CD8-positive, alpha-beta memory T cell (primary cell): Measurements from ENCODE around the gene ELAVL2. TPM values are rescaled to one million over a fixed set of nuclear protein-coding genes. Genes with fewer than 3 reads are reported as not detected.

Source experiments
- CTCF ChIA-PET: fragments of 350-600 bp; sonication (Branson Sonifier 250); formaldehyde crosslinking; loops from one replicate; lab custom pipeline; 2021; ENCODE audit warnings: antibody characterized with exemption; lab: Charles Lee
- POLR2A ChIA-PET: fragments of 350-600 bp; sonication (Branson Sonifier 250); formaldehyde crosslinking; loops from one replicate; lab custom pipeline; 2021; ENCODE audit warnings: antibody characterized with exemption; lab: Charles Lee
- DNase-seq, 5 donors: peaks; one replicate each; pipeline versions ENCODE4 v3.0.0 to v3.0.0-alpha.2; 2020 to 2022; ENCODE audit warnings: mixed read lengths in 1 of 5
- H3K27ac ChIP-seq: one replicate; pipeline ENCODE4 v1.7.0; 2013; ENCODE audit warnings: low read depth, mild to moderate bottlenecking, low read length, moderate library complexity
- H3K27me3 ChIP-seq: 2 replicates; pipeline ENCODE4 v1.7.0; 2013; ENCODE audit warnings: low read length, mild to moderate bottlenecking; ENCODE audit not compliant: insufficient read depth, poor library complexity, severe bottlenecking
- H3K36me3 ChIP-seq: 2 replicates; pipeline ENCODE4 v1.7.0; 2013; ENCODE audit warnings: mild to moderate bottlenecking, low read length, moderate library complexity; ENCODE audit not compliant: insufficient read depth
- H3K4me1 ChIP-seq: 2 replicates; pipeline ENCODE4 v1.7.0; 2013; ENCODE audit warnings: mild to moderate bottlenecking, low read length, moderate library complexity; ENCODE audit not compliant: insufficient read depth
- H3K4me3 ChIP-seq: 2 replicates; pipeline ENCODE4 v1.7.0; 2013; ENCODE audit warnings: mild to moderate bottlenecking, low read length
- H3K9me3 ChIP-seq: 2 replicates; pipeline ENCODE4 v1.7.0; 2013; ENCODE audit warnings: mild to moderate bottlenecking, low read length
- H3K27ac Mint-ChIP-seq, 8 donors: one replicate each; pipeline ENCODE4 v1.8.0; 2020 to 2021; ENCODE audit warnings: mixed read lengths in 8 of 8, mild to moderate bottlenecking in 6 of 8, inconsistent platforms in 3 of 8, moderate library complexity in 3 of 8
- H3K27me3 Mint-ChIP-seq, 2 donors: one replicate each; pipeline ENCODE4 v1.8.0; 2020 to 2021; ENCODE audit warnings: mixed read lengths in 2 of 2, mild to moderate bottlenecking in 1 of 2, moderate library complexity in 1 of 2
- H3K36me3 Mint-ChIP-seq, 3 donors: one replicate each; pipeline ENCODE4 v1.8.0; 2020 to 2021; ENCODE audit warnings: mixed read lengths in 3 of 3, inconsistent platforms in 1 of 3, mild to moderate bottlenecking in 1 of 3
- H3K4me1 Mint-ChIP-seq, 3 donors: one replicate each; pipeline ENCODE4 v1.8.0; 2020 to 2021; ENCODE audit warnings: mixed read lengths in 3 of 3, inconsistent platforms in 1 of 3, mild to moderate bottlenecking in 1 of 3
- H3K4me3 Mint-ChIP-seq, 7 donors: one replicate each; pipeline ENCODE4 v1.8.0; 2020 to 2021; ENCODE audit warnings: mixed read lengths in 7 of 7, mild to moderate bottlenecking in 6 of 7, moderate library complexity in 4 of 7, inconsistent platforms in 2 of 7
- H3K9me3 Mint-ChIP-seq, 5 donors: one replicate each; pipeline ENCODE4 v1.8.0; 2020 to 2022; ENCODE audit warnings: mixed read lengths in 5 of 5, mild to moderate bottlenecking in 3 of 5, moderate library complexity in 2 of 5, inconsistent platforms in 1 of 5
- polyA plus RNA-seq: library from polyadenylated mRNA; unstranded; fragments of 300-500 nt; fragmentation: Illumina TruSeq; gene quantifications from one replicate; pipeline ENCODE4 v1.2.3, GENCODE V29; 2021
- total RNA-seq, 2 experiments: library from RNA; stranded (reverse); gene quantifications; one replicate each; pipeline ENCODE4 v1.2.3, GENCODE V29; 2021

The ELAVL2 gene
- total and polyA plus RNA-seq, 3 experiments from 2014 or later: not detected

DNA sequence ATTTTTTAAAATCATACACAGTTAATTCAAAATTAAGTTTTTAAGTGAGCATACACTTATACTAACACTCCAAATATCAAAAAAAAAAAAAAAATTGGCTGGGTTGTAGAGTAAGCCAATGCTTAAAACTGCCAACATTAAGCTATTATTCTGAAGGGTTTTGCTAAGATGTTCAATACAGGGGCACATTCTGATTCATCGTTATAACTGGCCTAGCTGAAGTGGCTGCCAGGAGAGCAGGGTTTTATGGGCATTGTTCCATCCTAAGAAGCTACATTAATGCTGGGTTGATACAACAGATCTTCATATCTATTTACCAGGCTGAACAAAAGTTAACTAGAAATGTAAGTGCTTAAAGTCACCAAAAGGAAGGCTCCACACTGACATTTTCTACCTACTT lies 13.4 kb downstream of the ELAVL2 start:
- no peaks in the 10 kb centered on the region for H3K9me3 ChIP-seq
- Mint-ChIP-seq H3K9me3 (peaks cover 2 to 23% (median 11%) of the 10 kb centered on the region in 5 donors), H3K4me1 (no peaks in the 10 kb centered on the region), H3K4me3 (no peak overlapping the region), H3K36me3 (no peaks in the 10 kb centered on the region), H3K27ac (no peak overlapping the region), H3K27me3 (no peaks in the 10 kb centered on the region)
- DNase-seq: no peak
- no peaks in the 10 kb centered on the region for H3K36me3 ChIP-seq
- POLR2A ChIA-PET: no interaction called here
- no peak overlapping the region for H3K27ac ChIP-seq
- no peak overlapping the region for H3K4me3 ChIP-seq
- no peaks in the 10 kb centered on the region for H3K27me3 ChIP-seq
- no peaks in the 10 kb centered on the region for H3K4me1 ChIP-seq
- CTCF ChIA-PET: interaction anchor here (0.9 kb wide), 1 partner anchor 91 kb away, joined by 3 read pairs; no protein-coding TSS in a partner anchor

DNA sequence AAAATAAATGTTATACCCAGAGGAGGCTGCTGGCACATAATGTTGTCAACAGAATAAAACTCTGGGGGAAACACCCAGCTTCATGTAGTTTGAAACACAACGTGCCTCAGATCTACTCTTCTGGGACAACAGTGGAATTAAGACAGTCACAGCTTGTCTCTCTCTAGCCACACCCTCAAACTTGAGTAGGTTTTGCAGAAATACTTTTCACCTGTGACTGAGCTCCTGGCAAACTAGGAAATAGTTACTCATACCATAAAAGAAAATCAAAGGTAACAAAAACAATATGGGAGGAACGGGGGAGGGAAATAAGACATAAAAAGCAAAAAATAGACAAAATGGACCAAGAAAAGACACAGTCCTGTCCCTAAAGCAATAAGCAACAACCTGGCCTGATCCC lies 14.4 kb downstream of the ELAVL2 start:
- no peak overlapping the region for H3K4me3 Mint-ChIP-seq

DNA sequence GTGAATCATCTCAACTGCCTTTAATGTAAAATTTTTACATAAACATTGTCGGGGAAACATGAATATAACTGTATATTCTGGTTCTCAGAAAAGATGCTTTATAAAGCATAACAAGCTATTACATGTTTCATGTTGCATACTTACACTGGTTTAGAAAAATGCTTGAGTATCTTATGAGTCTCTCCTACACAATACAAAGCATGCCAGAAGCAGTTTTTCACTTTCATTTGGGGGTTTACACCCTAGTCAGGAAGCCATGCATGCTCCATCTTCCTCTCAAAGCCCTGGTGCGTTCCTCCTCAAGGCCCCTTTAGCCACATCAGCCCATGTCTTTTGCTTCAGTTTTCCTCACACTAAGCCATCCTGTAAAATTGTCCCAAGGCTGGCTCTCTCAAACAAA lies 22.8 kb downstream of the ELAVL2 start:
- H3K4me3 ChIP-seq: no peak overlapping the region
- CTCF ChIA-PET: no interaction called here

More for the DNA sequence above, 14.4 kb downstream of the ELAVL2 start:
- H3K9me3 ChIP-seq: no peaks in the 10 kb centered on the region
- Mint-ChIP-seq H3K27ac (no peak overlapping the region), H3K4me1 (no peaks in the 10 kb centered on the region), H3K9me3 (peaks cover 0 to 22% (median 11%) of the 10 kb centered on the region in 5 donors), H3K36me3 (no peaks in the 10 kb centered on the region), H3K27me3 (no peaks in the 10 kb centered on the region)
- H3K27me3 ChIP-seq: no peaks in the 10 kb centered on the region
- H3K4me3 ChIP-seq: no peak overlapping the region
- ChIA-PET POLR2A (no interaction called here), CTCF (no interaction called here)
- DNase-seq: no peak
- no peak overlapping the region for H3K27ac ChIP-seq
- no peaks in the 10 kb centered on the region for H3K4me1 ChIP-seq
- no peaks in the 10 kb centered on the region for H3K36me3 ChIP-seq

DNA sequence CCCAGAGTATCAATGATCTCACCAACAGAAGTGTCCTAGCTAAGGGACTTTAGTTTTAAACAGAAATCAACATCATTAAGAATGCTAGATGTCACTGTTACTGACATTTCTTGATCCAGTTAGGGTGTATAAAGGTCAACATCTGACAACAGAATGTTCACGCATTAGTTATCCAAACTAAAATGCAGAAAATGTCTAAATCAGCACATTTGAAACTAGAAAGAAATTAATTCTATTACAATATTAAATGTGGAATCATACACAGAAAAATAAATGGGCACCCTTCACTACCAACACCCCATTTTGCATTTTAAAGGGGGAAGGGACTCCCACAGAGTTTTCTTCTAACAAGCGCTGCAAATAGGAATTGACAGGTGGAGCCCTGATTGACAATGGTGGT lies 24.5 kb downstream of the ELAVL2 start:
- no peaks in the 10 kb centered on the region for H3K36me3 Mint-ChIP-seq
- no peak overlapping the region for H3K27ac ChIP-seq
- H3K4me3 Mint-ChIP-seq: no peak overlapping the region
- H3K27ac Mint-ChIP-seq: no peak overlapping the region
- no peaks in the 10 kb centered on the region for H3K4me1 Mint-ChIP-seq
- H3K4me1 ChIP-seq: no peaks in the 10 kb centered on the region
- no peak for DNase-seq
- CTCF ChIA-PET: no interaction called here
- no peak overlapping the region for H3K4me3 ChIP-seq
- no peaks in the 10 kb centered on the region for H3K27me3 ChIP-seq
- H3K9me3 ChIP-seq: no peaks in the 10 kb centered on the region
- POLR2A ChIA-PET: no interaction called here
- H3K9me3 Mint-ChIP-seq: peaks cover 3 to 11% (median 9%) of the 10 kb centered on the region in 5 donors
- H3K36me3 ChIP-seq: no peaks in the 10 kb centered on the region
- H3K27me3 Mint-ChIP-seq: no peaks in the 10 kb centered on the region

More for the DNA sequence above, 22.8 kb downstream of the ELAVL2 start:
- no peaks in the 10 kb centered on the region for H3K4me1 ChIP-seq
- no peaks in the 10 kb centered on the region for H3K36me3 ChIP-seq
- Mint-ChIP-seq H3K9me3 (peaks cover 0 to 9% (median 9%) of the 10 kb centered on the region in 5 donors), H3K27me3 (no peaks in the 10 kb centered on the region), H3K27ac (no peak overlapping the region), H3K4me3 (no peak overlapping the region), H3K4me1 (no peaks in the 10 kb centered on the region), H3K36me3 (no peaks in the 10 kb centered on the region)
- POLR2A ChIA-PET: no interaction called here
- DNase-seq: no peak
- H3K27me3 ChIP-seq: no peaks in the 10 kb centered on the region
- no peak overlapping the region for H3K27ac ChIP-seq
- no peaks in the 10 kb centered on the region for H3K9me3 ChIP-seq

GRCh38 chr9:23799521-23799920 lies 26.5 kb downstream of the ELAVL2 start:
- no peak overlapping the region for H3K4me3 Mint-ChIP-seq
- H3K4me1 Mint-ChIP-seq: no peaks in the 10 kb centered on the region
- CTCF ChIA-PET: no interaction called here
- Histone ChIP-seq H3K4me3 (no peak overlapping the region), H3K9me3 (no peaks in the 10 kb centered on the region), H3K4me1 (no peaks in the 10 kb centered on the region), H3K27ac (no peak overlapping the region), H3K27me3 (no peaks in the 10 kb centered on the region), H3K36me3 (no peaks in the 10 kb centered on the region)
- H3K27me3 Mint-ChIP-seq: no peaks in the 10 kb centered on the region
- no peak overlapping the region for H3K27ac Mint-ChIP-seq
- H3K9me3 Mint-ChIP-seq: peaks cover 6 to 18% (median 13%) of the 10 kb centered on the region in 5 donors
- POLR2A ChIA-PET: no interaction called here
- no peaks in the 10 kb centered on the region for H3K36me3 Mint-ChIP-seq
- no peak for DNase-seq

DNA sequence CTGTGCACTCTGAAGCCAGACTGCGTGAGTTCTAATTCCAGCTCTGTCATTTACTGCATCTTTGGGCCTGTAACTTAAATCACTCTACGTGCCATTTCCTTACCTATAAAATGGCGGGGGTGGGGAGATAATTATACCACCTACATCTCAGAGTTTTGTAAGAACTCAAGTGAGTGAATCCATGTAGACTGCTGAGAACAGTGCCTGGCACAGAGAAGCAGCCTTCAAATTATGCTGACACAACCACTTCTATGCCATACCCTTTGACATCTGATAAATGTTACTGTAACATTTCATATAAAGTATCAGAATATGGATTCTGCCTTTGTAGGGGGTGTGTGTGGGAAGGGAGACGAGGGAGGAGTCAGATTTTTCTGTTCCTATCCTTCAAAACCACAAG lies 27.7 kb downstream of the ELAVL2 start:
- Histone ChIP-seq H3K4me1 (no peaks in the 10 kb centered on the region), H3K4me3 (no peak overlapping the region), H3K27me3 (no peaks in the 10 kb centered on the region), H3K9me3 (no peaks in the 10 kb centered on the region), H3K36me3 (no peaks in the 10 kb centered on the region), H3K27ac (no peak overlapping the region)
- DNase-seq: no peak
- POLR2A ChIA-PET: no interaction called here
- Mint-ChIP-seq H3K4me1 (no peaks in the 10 kb centered on the region), H3K36me3 (no peaks in the 10 kb centered on the region), H3K27ac (no peak overlapping the region), H3K9me3 (peaks cover 6 to 18% (median 10%) of the 10 kb centered on the region in 5 donors), H3K27me3 (no peaks in the 10 kb centered on the region), H3K4me3 (no peak overlapping the region)
- CTCF ChIA-PET: no interaction called here

DNA sequence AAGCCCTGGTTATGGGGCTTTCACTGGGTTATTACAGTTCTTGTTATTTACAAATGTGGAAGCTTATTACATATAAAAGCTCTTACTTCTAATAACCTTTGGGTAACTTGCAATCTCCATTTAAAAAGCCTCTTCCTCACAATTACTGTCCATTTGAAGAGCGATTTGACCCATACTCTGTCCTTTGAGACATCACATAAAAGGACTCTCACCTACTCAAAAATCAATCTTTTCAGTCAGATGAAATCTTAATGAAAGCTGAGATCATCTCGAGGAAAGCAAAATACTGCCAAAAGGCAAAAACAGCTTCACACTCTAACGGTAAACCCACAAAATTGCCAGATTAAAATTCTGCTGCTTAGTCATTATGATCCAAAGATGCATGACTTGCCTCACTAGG lies 29.8 kb downstream of the ELAVL2 start:
- no peaks in the 10 kb centered on the region for H3K27me3 ChIP-seq
- H3K27ac Mint-ChIP-seq: no peak overlapping the region
- H3K9me3 ChIP-seq: no peaks in the 10 kb centered on the region
- H3K27me3 Mint-ChIP-seq: no peaks in the 10 kb centered on the region
- no peaks in the 10 kb centered on the region for H3K36me3 ChIP-seq
- H3K9me3 Mint-ChIP-seq: peaks cover 6 to 14% (median 9%) of the 10 kb centered on the region in 5 donors
- H3K4me1 ChIP-seq: no peaks in the 10 kb centered on the region
- CTCF ChIA-PET: no interaction called here
- no peak for DNase-seq
- H3K4me3 Mint-ChIP-seq: no peak overlapping the region
- no peaks in the 10 kb centered on the region for H3K36me3 Mint-ChIP-seq
- H3K27ac ChIP-seq: no peak overlapping the region
- POLR2A ChIA-PET: no interaction called here
- no peak overlapping the region for H3K4me3 ChIP-seq
- H3K4me1 Mint-ChIP-seq: no peaks in the 10 kb centered on the region

GRCh38 chr9:23790351-23791260 lies 35.4 kb downstream of the ELAVL2 start:
- no peak overlapping the region for H3K4me3 Mint-ChIP-seq
- Histone ChIP-seq H3K36me3 (no peaks in the 10 kb centered on the region), H3K4me1 (no peaks in the 10 kb centered on the region), H3K27ac (no peak overlapping the region), H3K4me3 (no peak overlapping the region), H3K27me3 (no peaks in the 10 kb centered on the region), H3K9me3 (no peaks in the 10 kb centered on the region)
- no peak overlapping the region for H3K27ac Mint-ChIP-seq
- no peaks in the 10 kb centered on the region for H3K36me3 Mint-ChIP-seq
- peaks cover 3 to 7% (median 4%) of the 10 kb centered on the region in 5 donors for H3K9me3 Mint-ChIP-seq
- H3K4me1 Mint-ChIP-seq: no peaks in the 10 kb centered on the region
- CTCF ChIA-PET: no interaction called here
- no peak for DNase-seq
- H3K27me3 Mint-ChIP-seq: no peaks in the 10 kb centered on the region
- POLR2A ChIA-PET: no interaction called here
